GM23248 (cell line): Measurements from ENCODE around the gene UTS2R. TPM values are rescaled to one million over a fixed set of nuclear protein-coding genes. Genes with fewer than 3 reads are reported as not detected.

Experiments used
- DNase-seq: peaks from one replicate; pipeline ENCODE4 v3.0.0-alpha.2; 2015
- H2AFZ ChIP-seq: fragments of 200-600 bp; sonication (generic); 2 replicates; pipeline ENCODE4 v1.6.1; 2016; ENCODE audit warnings: antibody characterized with exemption
- H3F3A ChIP-seq: fragments of 200-600 bp; sonication (generic); 2 replicates; pipeline ENCODE4 v1.6.1; 2016; ENCODE audit warnings: mild to moderate bottlenecking, antibody characterized with exemption, mixed run types; ENCODE audit not compliant: insufficient read depth
- H3K27ac ChIP-seq: fragments of 200-600 bp; sonication (generic); 2 replicates; pipeline ENCODE4 v1.5.1; 2016; ENCODE audit warnings: mild to moderate bottlenecking
- H3K27me3 ChIP-seq: fragments of 200-600 bp; sonication (generic); replicated peaks from 2 replicates; pipeline ENCODE4 v1.6.1; 2016; ENCODE audit warnings: mild to moderate bottlenecking; ENCODE audit not compliant: insufficient read depth
- H3K36me3 ChIP-seq: fragments of 200-600 bp; sonication (generic); 2 replicates; pipeline ENCODE4 v1.6.1; 2016; ENCODE audit warnings: low read depth, mild to moderate bottlenecking
- H3K4me1 ChIP-seq: fragments of 200-600 bp; sonication (generic); 2 replicates; pipeline ENCODE4 v1.6.1; 2016; ENCODE audit warnings: mild to moderate bottlenecking; ENCODE audit not compliant: insufficient read depth
- H3K4me2 ChIP-seq: fragments of 200-600 bp; sonication (generic); one replicate; pipeline ENCODE4 v1.6.1; 2016; ENCODE audit warnings: mild to moderate bottlenecking; ENCODE audit not compliant: unreplicated experiment
- H3K4me3 ChIP-seq: fragments of 200-600 bp; sonication (generic); 2 replicates; pipeline ENCODE4 v1.5.1; 2016; ENCODE audit warnings: mild to moderate bottlenecking
- H3K79me2 ChIP-seq: fragments of 200-600 bp; sonication (generic); 2 replicates; pipeline ENCODE4 v1.6.1; 2016; ENCODE audit warnings: mild to moderate bottlenecking; ENCODE audit not compliant: insufficient read depth
- H3K9ac ChIP-seq: fragments of 200-600 bp; sonication (generic); 2 replicates; pipeline ENCODE4 v1.6.1; 2016; ENCODE audit warnings: mild to moderate bottlenecking
- H3K9me2 ChIP-seq: fragments of 200-600 bp; sonication (generic); 2 replicates; pipeline ENCODE4 v1.6.1; 2016; ENCODE audit warnings: mixed run types, mild to moderate bottlenecking, moderate library complexity; ENCODE audit not compliant: insufficient read depth
- H3K9me3 ChIP-seq: fragments of 200-600 bp; sonication (generic); one replicate; pipeline ENCODE4 v1.6.1; 2017; ENCODE audit warnings: low read depth
- H4K20me1 ChIP-seq: fragments of 200-600 bp; sonication (generic); 2 replicates; pipeline ENCODE4 v1.6.0; 2016; ENCODE audit not compliant: insufficient read depth
- EZH2 ChIP-seq: fragments of 200-600 bp; sonication (generic); IDR thresholded peaks from 2 replicates; pipeline ENCODE4 v1.6.1; 2018; ENCODE audit warnings: antibody characterized with exemption, mild to moderate bottlenecking; ENCODE audit not compliant: insufficient read depth, poor library complexity, severe bottlenecking
- EZH2phosphoT487 ChIP-seq: fragments of 200-600 bp; sonication (generic); IDR thresholded peaks from 2 replicates; pipeline ENCODE4 v1.6.1; 2018; ENCODE audit warnings: antibody characterized with exemption, moderate library complexity, mild to moderate bottlenecking, low read depth; ENCODE audit not compliant: insufficient read depth
- WGBS, 2 experiments: methylation state at CpG; one replicate each; pipeline ENCODE4 v1.1.6; 2015 to 2017; ENCODE audit warnings: low lambda C conversion rate in 2 of 2, low coverage in 1 of 2; ENCODE audit errors: missing lambda C conversion rate in 2 of 2; 5-methylcytosine and 5-hydroxymethylcytosine counted together
- in situ Hi-C: fragments of 300-500 bp; cut with MboI; formaldehyde crosslinking; loops from 2 replicates; pipeline ENCODE4 v1.15.0; 2020
- polyA plus RNA-seq: library from polyadenylated mRNA; unstranded; fragments of >200 nt; fragmentation: Nextera tagmentation; extraction: Ambion mirVana; gene quantifications from 2 replicates; pipeline ENCODE4 v1.2.1, GENCODE V29; 2016
- total RNA-seq: library from RNA; depleted of rRNA; stranded (reverse); fragments of >200 nt; shearing (Covaris generic); gene quantifications from 2 replicates; pipeline ENCODE4 v1.2.3, GENCODE V29; 2014

Gene UTS2R
- total and polyA plus RNA-seq, 2 experiments from 2014 or later: not detected

GRCh38 chr17:82394278-82394677 lies 22.7 kb downstream of the UTS2R start:
- H3K36me3 ChIP-seq: no peaks in the 10 kb centered on the region

GRCh38 chr17:82396601-82397435 lies 25.3 kb downstream of the UTS2R start:
- H2AFZ ChIP-seq: no peak overlapping the region
- H3K27ac ChIP-seq: peak overlapping the region; percentile 93
- peak overlapping the region; percentile 73 for H3K9ac ChIP-seq
- no peaks in the 10 kb centered on the region for H3K9me2 ChIP-seq
- in situ Hi-C loops: no loop called here
- DNase-seq: peak; percentile 98
- peaks cover 22% of the 10 kb centered on the region for H3F3A ChIP-seq
- H3K27me3 ChIP-seq: no peaks in the 10 kb centered on the region
- H3K36me3 ChIP-seq: no peaks in the 10 kb centered on the region
- no peak for TF ChIP-seq EZH2
- no peak for TF ChIP-seq EZH2phosphoT487
- H3K9me3 ChIP-seq: no peaks in the 10 kb centered on the region
- H4K20me1 ChIP-seq: no peaks in the 10 kb centered on the region
- peak overlapping the region; percentile 35; the same call in 1 of the 2 replicates for H3K4me3 ChIP-seq
- H3K79me2 ChIP-seq: no peaks in the 10 kb centered on the region
- 7 to 9% methylated on average over 17 to 19 of the region's 19 CpGs for WGBS, 2 experiments
- peak overlapping the region; percentile 48 for H3K4me2 ChIP-seq
- peaks cover 23% of the 10 kb centered on the region for H3K4me1 ChIP-seq

More at GRCh38 chr17:82394278-82394677, 22.7 kb downstream of the UTS2R start:
- H3K9me2 ChIP-seq: no peaks in the 10 kb centered on the region
- TF ChIP-seq EZH2: no peak
- TF ChIP-seq EZH2phosphoT487: no peak
- no peaks in the 10 kb centered on the region for H3K79me2 ChIP-seq
- H3K9me3 ChIP-seq: no peaks in the 10 kb centered on the region
- H3K4me3 ChIP-seq: no peak overlapping the region
- no peak overlapping the region for H3K27ac ChIP-seq
- H3K27me3 ChIP-seq: no peaks in the 10 kb centered on the region
- DNase-seq: no peak
- H3K4me2 ChIP-seq: no peak overlapping the region
- in situ Hi-C loops: no loop called here
- H3F3A ChIP-seq: peaks cover 14% of the 10 kb centered on the region
- H3K4me1 ChIP-seq: peaks cover 17% of the 10 kb centered on the region
- H2AFZ ChIP-seq: no peak overlapping the region
- no peaks in the 10 kb centered on the region for H4K20me1 ChIP-seq
- WGBS, 2 experiments: 96 to 100% methylated on average over 12 of the region's 12 CpGs
- no peak overlapping the region for H3K9ac ChIP-seq

GRCh38 chr17:82397449-82398335 lies 26.1 kb downstream of the UTS2R start:
- in situ Hi-C loops: no loop called here

GRCh38 chr17:82399041-82399441 lies 27.5 kb downstream of the UTS2R start:
- Histone ChIP-seq H4K20me1 (no peaks in the 10 kb centered on the region), H3K79me2 (no peaks in the 10 kb centered on the region), H3K27ac (peak overlapping the region; percentile 49), H3K27me3 (no peaks in the 10 kb centered on the region), H3K9ac (no peak overlapping the region; the same call in 1 of the 2 replicates), H3K9me3 (no peaks in the 10 kb centered on the region), H3K4me3 (no peak overlapping the region), H3K4me2 (peak overlapping the region; percentile 33), H2AFZ (no peak overlapping the region), H3K4me1 (peaks cover 23% of the 10 kb centered on the region), H3K36me3 (no peaks in the 10 kb centered on the region), H3K9me2 (no peaks in the 10 kb centered on the region), H3F3A (peaks cover 22% of the 10 kb centered on the region)
- WGBS, 2 experiments: 1 to 2% methylated on average over 13 of the region's 13 CpGs
- DNase-seq: peak; percentile 92
- TF ChIP-seq EZH2phosphoT487 (no peak), EZH2 (no peak)
- in situ Hi-C loops: no loop called here

More at GRCh38 chr17:82397449-82398335, 26.1 kb downstream of the UTS2R start:
- Histone ChIP-seq H3K9me3 (no peaks in the 10 kb centered on the region), H3K4me1 (peaks cover 23% of the 10 kb centered on the region), H3K4me3 (no peak overlapping the region), H2AFZ (no peak overlapping the region), H3K9ac (peak overlapping the region; percentile 73; the same call in 1 of the 2 replicates), H3K27me3 (no peaks in the 10 kb centered on the region), H3K79me2 (no peaks in the 10 kb centered on the region), H3F3A (peaks cover 22% of the 10 kb centered on the region), H3K4me2 (no peak overlapping the region), H3K9me2 (no peaks in the 10 kb centered on the region), H3K27ac (no peak overlapping the region), H4K20me1 (no peaks in the 10 kb centered on the region), H3K36me3 (no peaks in the 10 kb centered on the region)
- 61 to 65% methylated on average over 35 to 38 of the region's 38 CpGs for WGBS, 2 experiments
- TF ChIP-seq EZH2phosphoT487: no peak
- DNase-seq: peak; percentile 38
